Hepatocyte (in vitro differentiated cells): Measurements from ENCODE around the gene HBE1. TPM values are rescaled to one million over a fixed set of nuclear protein-coding genes. Genes with fewer than 3 reads are reported as not detected.
"Not testable (repeated sequence)": the region's sequence is repeated elsewhere in the genome, so short reads cannot be mapped to it uniquely, and the experiment has no call there.

Experiments used
- DNase-seq: peaks from one replicate; pipeline ENCODE4 v3.0.0-alpha.2; 2016; ENCODE audit warnings: low spot score
- H2AFZ ChIP-seq: fragments of 200-600 bp; sonication (generic); 2 replicates; pipeline ENCODE4 v1.6.0; 2016; ENCODE audit warnings: antibody characterized with exemption, mild to moderate bottlenecking
- H3K27ac ChIP-seq: fragments of 200-600 bp; sonication (generic); 2 replicates; pipeline ENCODE4 v1.5.1; 2016; ENCODE audit warnings: mild to moderate bottlenecking
- H3K27me3 ChIP-seq: fragments of 200-600 bp; sonication (generic); 2 replicates; pipeline ENCODE4 v1.6.1; 2016
- H3K36me3 ChIP-seq: fragments of 200-600 bp; sonication (generic); replicated peaks from 2 replicates; pipeline ENCODE4 v1.5.1; 2016; ENCODE audit warnings: low read depth; ENCODE audit not compliant: insufficient read depth
- H3K4me1 ChIP-seq: fragments of 200-600 bp; sonication (generic); 2 replicates; pipeline ENCODE4 v1.5.1; 2016; ENCODE audit warnings: mild to moderate bottlenecking, moderate library complexity; ENCODE audit not compliant: insufficient read depth
- H3K4me2 ChIP-seq: fragments of 200-600 bp; sonication (generic); 2 replicates; pipeline ENCODE4 v1.6.0; 2016
- H3K4me3 ChIP-seq: fragments of 200-600 bp; sonication (generic); 2 replicates; pipeline ENCODE4 v1.5.1; 2016; ENCODE audit warnings: mild to moderate bottlenecking
- H3K79me2 ChIP-seq: fragments of 200-600 bp; sonication (generic); 2 replicates; pipeline ENCODE4 v1.6.0; 2017; ENCODE audit warnings: mild to moderate bottlenecking
- H3K9me2 ChIP-seq: fragments of 200-600 bp; sonication (generic); replicated peaks from 2 replicates; pipeline ENCODE4 v1.6.0; 2017; ENCODE audit warnings: mild to moderate bottlenecking; ENCODE audit not compliant: insufficient read depth
- H3K9me3 ChIP-seq: fragments of 200-600 bp; sonication (generic); 2 replicates; pipeline ENCODE4 v1.5.1; 2016; ENCODE audit warnings: low read depth, mild to moderate bottlenecking
- H4K20me1 ChIP-seq: fragments of 200-600 bp; sonication (generic); 2 replicates; pipeline ENCODE4 v1.6.0; 2016; ENCODE audit warnings: mild to moderate bottlenecking; ENCODE audit not compliant: insufficient read depth, poor library complexity, severe bottlenecking
- EZH2 ChIP-seq: fragments of 200-600 bp; sonication (generic); IDR thresholded peaks from 2 replicates; pipeline ENCODE4 v1.6.1; 2016; ENCODE audit warnings: antibody characterized with exemption, mild to moderate bottlenecking, borderline replicate concordance
- EZH2phosphoT487 ChIP-seq: fragments of 200-600 bp; sonication (generic); IDR thresholded peaks from one replicate; pipeline ENCODE4 v1.6.1; 2018; ENCODE audit warnings: antibody characterized with exemption, mild to moderate bottlenecking, low read depth, moderate library complexity; ENCODE audit not compliant: unreplicated experiment, severe bottlenecking
- WGBS: methylation state at CpG from one replicate; pipeline ENCODE4 v1.1.6; 2016; ENCODE audit warnings: low lambda C conversion rate; ENCODE audit errors: missing lambda C conversion rate; 5-methylcytosine and 5-hydroxymethylcytosine counted together
- polyA plus RNA-seq: library from polyadenylated mRNA; unstranded; fragments of >200 nt; fragmentation: Nextera tagmentation; extraction: Ambion mirVana; gene quantifications from 2 replicates; pipeline ENCODE4 v1.2.1, GENCODE V29; 2016
- total RNA-seq: library from RNA; depleted of rRNA; stranded (reverse); fragments of >200 nt; gene quantifications from 2 replicates; pipeline ENCODE4 v1.2.3, GENCODE V29; 2014
- TF ChIP-seq, protein P1 (sequence below): fragments of 200-600 bp; sonication (generic); IDR thresholded peaks from 2 replicates; pipeline ENCODE4 v1.5.1; 2016; ENCODE audit warnings: antibody characterized with exemption, mild to moderate bottlenecking; ENCODE audit not compliant: poor library complexity

The HBE1 gene
- total RNA-seq, result 1.1 and 1.6 TPM in 2 replicates
- 0.25 and 1.5 TPM in 2 replicates for polyA plus RNA-seq

GRCh38 chr11:5269715-5270147 lies at the start of gene HBE1:
Gene HBE1, minus strand, starts transcription at chr11:5269945. Its CDS starts 55 bp downstream, at chr11:5269890.
- no peak within 1 kb of the TSS for H2AFZ ChIP-seq
- H3K27me3 ChIP-seq, result no peaks in the 10 kb centered on the region
- H3K4me1 ChIP-seq, result no peaks in the 10 kb centered on the region
- H3K36me3 ChIP-seq, result no peaks in the 10 kb centered on the region
- no peak within 1 kb of the TSS for H3K27ac ChIP-seq
- H3K79me2 ChIP-seq, result no peaks in the 10 kb centered on the region
- H4K20me1 ChIP-seq, result no peaks in the 10 kb centered on the region
- H3K9me3 ChIP-seq, result no peaks in the 10 kb centered on the region
- TF ChIP-seq EZH2 (no peak), EZH2phosphoT487 (no peak)
- TF ChIP-seq, protein P1, sequence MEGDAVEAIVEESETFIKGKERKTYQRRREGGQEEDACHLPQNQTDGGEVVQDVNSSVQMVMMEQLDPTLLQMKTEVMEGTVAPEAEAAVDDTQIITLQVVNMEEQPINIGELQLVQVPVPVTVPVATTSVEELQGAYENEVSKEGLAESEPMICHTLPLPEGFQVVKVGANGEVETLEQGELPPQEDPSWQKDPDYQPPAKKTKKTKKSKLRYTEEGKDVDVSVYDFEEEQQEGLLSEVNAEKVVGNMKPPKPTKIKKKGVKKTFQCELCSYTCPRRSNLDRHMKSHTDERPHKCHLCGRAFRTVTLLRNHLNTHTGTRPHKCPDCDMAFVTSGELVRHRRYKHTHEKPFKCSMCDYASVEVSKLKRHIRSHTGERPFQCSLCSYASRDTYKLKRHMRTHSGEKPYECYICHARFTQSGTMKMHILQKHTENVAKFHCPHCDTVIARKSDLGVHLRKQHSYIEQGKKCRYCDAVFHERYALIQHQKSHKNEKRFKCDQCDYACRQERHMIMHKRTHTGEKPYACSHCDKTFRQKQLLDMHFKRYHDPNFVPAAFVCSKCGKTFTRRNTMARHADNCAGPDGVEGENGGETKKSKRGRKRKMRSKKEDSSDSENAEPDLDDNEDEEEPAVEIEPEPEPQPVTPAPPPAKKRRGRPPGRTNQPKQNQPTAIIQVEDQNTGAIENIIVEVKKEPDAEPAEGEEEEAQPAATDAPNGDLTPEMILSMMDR, result no peak
- no peak for DNase-seq
- no peaks in the 10 kb centered on the region for H3K9me2 ChIP-seq
- no peak within 1 kb of the TSS for H3K4me2 ChIP-seq
- WGBS, result 74% methylated on average over 4 of the region's 4 CpGs
- no peak within 1 kb of the TSS for H3K4me3 ChIP-seq

DNA sequence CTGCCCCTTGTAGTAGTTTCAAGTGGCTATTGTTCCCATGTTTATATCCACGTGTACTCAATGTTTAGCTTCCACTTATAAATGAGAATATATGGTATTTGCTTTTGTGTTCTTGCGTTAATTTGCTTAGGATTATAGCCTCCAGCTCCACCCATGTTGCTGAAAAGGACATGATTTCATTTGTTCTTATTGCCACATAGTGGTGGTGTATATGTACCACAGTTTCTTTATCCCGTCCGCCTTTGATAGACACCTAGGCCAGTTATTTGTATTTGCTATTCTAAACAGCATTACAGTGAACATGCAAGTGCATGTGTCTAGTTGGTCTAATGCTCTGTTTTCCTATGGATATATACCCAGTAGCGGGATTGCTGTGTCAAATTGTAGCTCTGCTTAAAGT lies 47.5 kb upstream of the HBE1 start:
- Histone ChIP-seq H3K4me3 (no peak overlapping the region), H3K4me2 (no peak overlapping the region), H2AFZ (no peak overlapping the region), H3K36me3 (no peaks in the 10 kb centered on the region), H3K27ac (no peak overlapping the region), H4K20me1 (no peaks in the 10 kb centered on the region), H3K4me1 (no peaks in the 10 kb centered on the region), H3K27me3 (no peaks in the 10 kb centered on the region), H3K79me2 (no peaks in the 10 kb centered on the region), H3K9me2 (no peaks in the 10 kb centered on the region), H3K9me3 (no peaks in the 10 kb centered on the region)
- DNase-seq, result no peak
- WGBS, result 67% methylated on average over 5 of the region's 5 CpGs
- TF ChIP-seq EZH2phosphoT487 (no peak), EZH2 (no peak)
- TF ChIP-seq, protein P1, result no peak

- H3K27ac ChIP-seq, H3K9me3 ChIP-seq, H3K4me1 ChIP-seq, H4K20me1 ChIP-seq, H3K36me3 ChIP-seq, H3K27me3 ChIP-seq, H3K4me2 ChIP-seq, H3K9me2 ChIP-seq, H2AFZ ChIP-seq, DNase-seq, H3K4me3 ChIP-seq, H3K79me2 ChIP-seq: not testable (repeated sequence)
- 72% methylated on average over 3 of the region's 3 CpGs for WGBS
Measured at GRCh38 chr11:5313326-5314023, 43.7 kb upstream of the HBE1 start.

DNA sequence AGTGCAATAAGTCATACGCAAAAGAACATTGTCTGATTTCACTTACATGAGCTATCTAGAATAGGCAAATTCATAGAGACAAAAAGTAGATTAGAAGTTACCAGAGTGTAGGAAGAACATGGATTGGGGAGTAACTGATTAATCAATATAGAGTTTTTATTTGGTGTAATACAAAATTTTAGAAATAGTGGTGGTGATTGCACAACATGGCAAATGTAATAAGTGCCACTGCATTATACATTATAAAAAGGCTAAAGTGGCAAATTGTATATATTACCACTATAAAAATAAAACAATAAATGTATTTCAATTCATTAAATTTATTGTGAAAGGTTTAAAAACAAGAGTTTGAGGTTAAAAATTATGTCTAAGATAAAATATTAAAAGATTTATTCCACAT lies 40.7 kb upstream of the HBE1 start:
- Histone ChIP-seq H3K9me3 (no peaks in the 10 kb centered on the region), H3K4me1 (no peaks in the 10 kb centered on the region), H3K4me3 (no peak overlapping the region), H4K20me1 (no peaks in the 10 kb centered on the region), H3K27ac (no peak overlapping the region), H3K27me3 (no peaks in the 10 kb centered on the region), H2AFZ (no peak overlapping the region), H3K79me2 (no peaks in the 10 kb centered on the region), H3K4me2 (no peak overlapping the region), H3K36me3 (no peaks in the 10 kb centered on the region), H3K9me2 (no peaks in the 10 kb centered on the region)
- WGBS, result 91% methylated on average over 1 of the region's 1 CpG
- TF ChIP-seq EZH2, result no peak
- TF ChIP-seq EZH2phosphoT487, result no peak
- TF ChIP-seq, protein P1, result no peak
- DNase-seq, result no peak
